Measurements from ENCODE around the gene CDYL2.

Gene CDYL2

GRCh38 chr16:80703131-80704071 lies 101.0 kb downstream of the CDYL2 start:
- DNase-seq (ENCODE audit: low spot score), result no peak
- no peak for TF ChIP-seq CTCF (IDR thresholded peaks at IDR 0.05; ENCODE audit: borderline replicate concordance, control extremely low read depth, extremely low read depth, insufficient read depth, missing control alignments)
- in situ Hi-C loops (cut with MboI; ENCODE audit: low sequenced_read_pairs, unreplicated experiment), result no loop called here

GRCh38 chr16:80702696-80703095 lies 101.7 kb downstream of the CDYL2 start:
- DNase-seq (ENCODE audit: low spot score), result no peak
- no peak for TF ChIP-seq CTCF (IDR thresholded peaks at IDR 0.05; ENCODE audit: borderline replicate concordance, control extremely low read depth, extremely low read depth, insufficient read depth, missing control alignments)
- in situ Hi-C loops (cut with MboI; ENCODE audit: low sequenced_read_pairs, unreplicated experiment), result no loop called here

- no peak for DNase-seq (ENCODE audit: low spot score)
- in situ Hi-C loops (cut with MboI; ENCODE audit: low sequenced_read_pairs, unreplicated experiment), result no loop called here
- no peak for TF ChIP-seq CTCF (IDR thresholded peaks at IDR 0.05; ENCODE audit: borderline replicate concordance, control extremely low read depth, extremely low read depth, insufficient read depth, missing control alignments)
Observed at GRCh38 chr16:80700558-80700957, 103.8 kb downstream of the CDYL2 start.

DNA sequence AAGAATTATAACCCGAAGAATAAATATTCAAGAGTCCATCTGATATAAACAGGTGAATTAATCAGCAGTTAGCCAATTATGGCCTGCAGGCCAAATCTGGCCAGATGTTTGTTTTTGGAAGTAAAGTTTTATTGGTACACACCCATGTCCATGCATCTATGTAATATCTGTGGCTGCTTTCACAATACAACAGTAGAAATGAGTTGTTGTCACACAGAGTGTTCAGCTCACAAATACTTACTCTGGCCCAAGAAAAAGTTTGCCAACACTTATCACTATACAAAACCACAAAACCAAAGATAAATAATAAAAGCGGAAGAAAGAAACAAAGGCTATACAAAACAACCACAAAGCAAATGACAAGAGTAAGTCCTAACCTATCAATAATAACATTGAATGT lies 109.4 kb downstream of the CDYL2 start:
- in situ Hi-C loops (cut with MboI; ENCODE audit: low sequenced_read_pairs, unreplicated experiment), result no loop called here
- DNase-seq (ENCODE audit: low spot score), result no peak
- no peak for TF ChIP-seq CTCF (IDR thresholded peaks at IDR 0.05; ENCODE audit: borderline replicate concordance, control extremely low read depth, extremely low read depth, insufficient read depth, missing control alignments)

- DNase-seq (ENCODE audit: low spot score), result no peak
- in situ Hi-C loops (cut with MboI; ENCODE audit: low sequenced_read_pairs, unreplicated experiment), result no loop called here
- no peak for TF ChIP-seq CTCF (IDR thresholded peaks at IDR 0.05; ENCODE audit: borderline replicate concordance, control extremely low read depth, extremely low read depth, insufficient read depth, missing control alignments)
Observed at GRCh38 chr16:80693553-80693952, 110.8 kb downstream of the CDYL2 start.

DNA sequence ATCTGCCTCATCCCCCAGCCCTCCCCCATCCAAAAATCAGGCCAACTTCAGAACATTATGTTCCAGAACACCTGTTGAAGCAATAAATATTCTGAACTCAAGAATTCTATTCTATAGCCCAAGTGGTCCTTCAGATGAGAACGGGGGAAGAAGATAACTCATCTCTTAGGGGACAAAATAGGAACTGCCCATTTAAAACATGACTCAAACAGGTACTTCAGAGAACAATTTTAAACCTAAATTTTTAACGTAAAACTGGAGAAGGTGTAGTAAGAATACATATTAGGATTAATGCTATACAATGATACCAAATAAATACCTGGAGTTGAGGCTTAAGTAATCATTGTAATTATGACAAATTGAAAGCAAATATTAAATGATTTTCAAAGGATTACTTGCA lies 112.1 kb downstream of the CDYL2 start:
- in situ Hi-C loops (cut with MboI; ENCODE audit: low sequenced_read_pairs, unreplicated experiment), result no loop called here
- DNase-seq (ENCODE audit: low spot score), result no peak
- TF ChIP-seq CTCF (IDR thresholded peaks at IDR 0.05; ENCODE audit: borderline replicate concordance, control extremely low read depth, extremely low read depth, insufficient read depth, missing control alignments), result no peak

Data from GM13976 (cell line).